B cell (primary cell): ENCODE results near the gene APOBEC3H. TPM values are rescaled to one million over a fixed set of nuclear protein-coding genes. Genes with fewer than 3 reads are reported as not detected.

ENCODE experiments used
- ATAC-seq: fragments of 200-7000 bp; cut with Tn5 transposase; one replicate; pipeline ENCODE4 v1.10.0; 2021; ENCODE audit warnings: low read depth, mild to moderate bottlenecking, moderate number of reproducible peaks, moderate library complexity
- CTCF ChIA-PET: fragments of 350-600 bp; sonication (Branson Sonifier 250); formaldehyde crosslinking; loops from one replicate; lab custom pipeline; 2021; ENCODE audit warnings: antibody characterized with exemption, inconsistent platforms; lab: Charles Lee
- POLR2A ChIA-PET: fragments of 350-600 bp; sonication (Branson Sonifier 250); formaldehyde crosslinking; loops from one replicate; lab custom pipeline; 2021; ENCODE audit warnings: antibody characterized with exemption; lab: Charles Lee
- DNase-seq: peaks from one replicate; pipeline ENCODE4 v3.0.0; 2013
- H2AFZ ChIP-seq: 2 replicates; pipeline ENCODE4 v1.6.1; 2012; ENCODE audit warnings: mild to moderate bottlenecking, low read depth, low read length; ENCODE audit not compliant: insufficient read depth, poor library complexity, severe bottlenecking
- H3K27ac ChIP-seq, 2 donors: 1 replicate in 1 of 2; 2 replicates in 1 of 2; pipeline ENCODE4 v1.5.1; 2012 to 2013; ENCODE audit warnings: low read length in 2 of 2, mild to moderate bottlenecking in 2 of 2, moderate library complexity in 1 of 2
- H3K27me3 ChIP-seq, 4 experiments: fragments of 200-600 bp in 1 of 4; sonication (generic) in 1 of 4; replicated peaks in 1 of 4; 1 replicate in 2 of 4; 2 replicates in 2 of 4; pipeline versions ENCODE4 v1.6.1 to v1.7.0; 2013 to 2016; ENCODE audit warnings: low read length in 3 of 4, mild to moderate bottlenecking in 2 of 4, mixed read lengths in 1 of 4, moderate library complexity in 1 of 4; ENCODE audit not compliant: insufficient read depth in 4 of 4, control insufficient read depth in 3 of 4; ENCODE audit errors: control extremely low read depth in 1 of 4
- H3K36me3 ChIP-seq, 2 experiments: replicated peaks in 1 of 2; 1 replicate in 1 of 2; 2 replicates in 1 of 2; pipeline versions ENCODE4 v1.6.1 to v1.7.1; 2013; ENCODE audit warnings: low read length in 1 of 2; ENCODE audit not compliant: insufficient read depth in 2 of 2, control insufficient read depth in 1 of 2; ENCODE audit errors: control extremely low read depth in 1 of 2, extremely low read depth in 1 of 2
- H3K4me1 ChIP-seq, 2 donors: fragments of 200-600 bp in 1 of 2; sonication (generic) in 1 of 2; 1 replicate in 1 of 2; 2 replicates in 1 of 2; pipeline versions ENCODE4 v1.5.1 to v1.6.1; 2013 to 2017; ENCODE audit warnings: low read length in 2 of 2; ENCODE audit not compliant: control insufficient read depth in 2 of 2, insufficient read depth in 2 of 2
- H3K4me2 ChIP-seq: replicated peaks from 2 replicates; pipeline ENCODE3; 2012; ENCODE audit warnings: mild to moderate bottlenecking, low read depth, low read length; ENCODE audit not compliant: poor library complexity, severe bottlenecking
- H3K4me3 ChIP-seq, 5 experiments: fragments of 200-600 bp in 1 of 5; sonication (generic) in 1 of 5; 1 replicate in 3 of 5; 2 replicates in 2 of 5; pipeline versions ENCODE4 v1.5.1 to v1.7.0; 2011 to 2016; ENCODE audit warnings: low read length in 4 of 5, mild to moderate bottlenecking in 4 of 5, low read depth in 2 of 5, control low read depth in 1 of 5, moderate library complexity in 1 of 5; ENCODE audit not compliant: insufficient read depth in 1 of 5; ENCODE audit errors: control extremely low read depth in 1 of 5, extremely low read depth in 1 of 5
- H3K79me2 ChIP-seq: fragments of 200-600 bp; sonication (generic); one replicate; pipeline ENCODE4 v1.6.0; 2016; ENCODE audit warnings: low read length; ENCODE audit not compliant: control insufficient read depth, insufficient read depth
- H3K9ac ChIP-seq: fragments of 200-600 bp; sonication (generic); 2 replicates; pipeline ENCODE4 v1.6.1; 2017; ENCODE audit warnings: mild to moderate bottlenecking, low read length, moderate library complexity
- H3K9me3 ChIP-seq, 3 donors: one replicate each; pipeline versions ENCODE4 v1.6.1 to v1.7.1; 2013; ENCODE audit warnings: low read length in 2 of 3; ENCODE audit not compliant: control insufficient read depth in 2 of 3, insufficient read depth in 1 of 3; ENCODE audit errors: control extremely low read depth in 1 of 3
- H4K20me1 ChIP-seq: 2 replicates; pipeline ENCODE4 v1.6.0; 2012; ENCODE audit warnings: mild to moderate bottlenecking, low read length; ENCODE audit not compliant: insufficient read depth, control insufficient read depth, poor library complexity, severe bottlenecking
- H3K27ac Mint-ChIP-seq: one replicate; pipeline ENCODE4 v1.8.0; 2021; ENCODE audit warnings: mixed read lengths
- H3K27me3 Mint-ChIP-seq: one replicate; pipeline ENCODE4 v1.8.0; 2021; ENCODE audit warnings: mixed read lengths
- H3K4me1 Mint-ChIP-seq: one replicate; pipeline ENCODE4 v1.8.0; 2021; ENCODE audit warnings: mixed read lengths
- H3K4me3 Mint-ChIP-seq: one replicate; pipeline ENCODE4 v1.8.0; 2021; ENCODE audit warnings: mixed read lengths
- H3K9me3 Mint-ChIP-seq: one replicate; pipeline ENCODE4 v1.8.0; 2022; ENCODE audit warnings: mixed read lengths; ENCODE audit not compliant: insufficient read depth
- EZH2 ChIP-seq: IDR thresholded peaks from 2 replicates; pipeline ENCODE4 v1.6.1; 2012; ENCODE audit warnings: borderline replicate concordance, low read depth, mild to moderate bottlenecking, moderate library complexity, low read length; ENCODE audit not compliant: insufficient read depth, poor library complexity, severe bottlenecking
- WGBS: methylation state at CpG from one replicate; pipeline ENCODE4 v1.1.5; 2013; ENCODE audit warnings: missing lambda C conversion rate; ENCODE audit not compliant: insufficient coverage; 5-methylcytosine and 5-hydroxymethylcytosine counted together
- intact Hi-C: fragments of 100-400 bp; cut with micrococcal nuclease; formaldehyde crosslinking; loops from one replicate; pipeline ENCODE4 v1.10.0; 2022
- polyA plus RNA-seq: library from polyadenylated mRNA; depleted of rRNA; stranded (reverse); fragments of >200 nt; gene quantifications from 2 replicates; pipeline ENCODE4 v1.2.3, GENCODE V29; 2012
- total RNA-seq, 2 donors: library from RNA; stranded (reverse); fragments of 120-200 nt in 1 of 2; gene quantifications; 1 replicate in 1 of 2; 2 replicates in 1 of 2; pipeline versions ENCODE4 v1.2.3 to v1.2.4, GENCODE V29; 2013 to 2022
- TF ChIP-seq, protein P1 (sequence below): fragments of 200-600 bp; IDR thresholded peaks from one replicate; pipeline ENCODE4 v1.8.0; 2022; ENCODE audit warnings: antibody characterized with exemption, mild to moderate bottlenecking

APOBEC3H gene
- total and polyA plus RNA-seq, 2 donors (not counting 1 experiment from before 2014, with no cell fraction given), result 0.59 to 1.4 TPM

DNA sequence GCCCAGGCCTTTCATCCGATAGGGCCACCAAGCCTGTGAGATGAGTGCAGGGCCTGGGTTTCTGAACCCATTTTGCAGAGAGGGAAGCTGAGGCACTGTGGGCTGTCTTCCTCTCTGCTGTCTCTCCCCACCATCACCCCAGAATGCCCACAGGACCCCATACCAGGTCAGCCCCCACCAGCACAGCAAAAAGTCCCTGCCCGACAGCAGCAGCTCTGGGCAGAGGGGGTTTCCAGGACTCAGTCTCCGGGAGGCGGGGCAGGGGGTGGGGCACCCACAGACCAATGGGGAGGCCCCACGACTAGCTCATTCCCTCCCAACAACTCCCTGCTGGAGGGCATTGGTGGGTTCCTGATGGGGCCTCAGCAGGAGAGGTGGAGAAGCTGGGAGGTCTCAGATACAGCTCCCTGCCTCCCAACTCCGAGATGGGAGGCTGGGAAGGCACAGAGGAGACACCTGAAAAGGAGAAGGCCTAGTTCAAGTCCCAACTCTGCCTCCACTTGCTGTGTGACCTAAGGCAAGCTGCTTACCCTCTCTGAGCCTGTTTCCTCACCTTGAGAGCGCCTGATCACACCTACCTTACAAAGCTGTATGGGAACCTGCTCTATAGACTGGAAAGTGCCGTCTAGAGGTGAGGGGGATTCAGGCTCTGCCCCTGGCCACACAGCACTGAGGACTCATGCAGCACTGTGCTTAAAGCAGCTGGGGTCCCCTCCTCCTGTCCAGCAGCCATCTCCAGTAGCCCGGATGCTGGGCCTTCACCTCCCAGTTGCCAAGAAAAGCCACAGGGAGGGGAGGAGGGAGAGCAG is 51.9 kb downstream of the APOBEC3H start:
- H3K4me3 ChIP-seq, result peak overlapping the region in 1 of 5 experiments; percentile 4
- peak; percentile 15 for ATAC-seq
- no peaks in the 10 kb centered on the region for H3K9me3 ChIP-seq
- TF ChIP-seq, protein P1, sequence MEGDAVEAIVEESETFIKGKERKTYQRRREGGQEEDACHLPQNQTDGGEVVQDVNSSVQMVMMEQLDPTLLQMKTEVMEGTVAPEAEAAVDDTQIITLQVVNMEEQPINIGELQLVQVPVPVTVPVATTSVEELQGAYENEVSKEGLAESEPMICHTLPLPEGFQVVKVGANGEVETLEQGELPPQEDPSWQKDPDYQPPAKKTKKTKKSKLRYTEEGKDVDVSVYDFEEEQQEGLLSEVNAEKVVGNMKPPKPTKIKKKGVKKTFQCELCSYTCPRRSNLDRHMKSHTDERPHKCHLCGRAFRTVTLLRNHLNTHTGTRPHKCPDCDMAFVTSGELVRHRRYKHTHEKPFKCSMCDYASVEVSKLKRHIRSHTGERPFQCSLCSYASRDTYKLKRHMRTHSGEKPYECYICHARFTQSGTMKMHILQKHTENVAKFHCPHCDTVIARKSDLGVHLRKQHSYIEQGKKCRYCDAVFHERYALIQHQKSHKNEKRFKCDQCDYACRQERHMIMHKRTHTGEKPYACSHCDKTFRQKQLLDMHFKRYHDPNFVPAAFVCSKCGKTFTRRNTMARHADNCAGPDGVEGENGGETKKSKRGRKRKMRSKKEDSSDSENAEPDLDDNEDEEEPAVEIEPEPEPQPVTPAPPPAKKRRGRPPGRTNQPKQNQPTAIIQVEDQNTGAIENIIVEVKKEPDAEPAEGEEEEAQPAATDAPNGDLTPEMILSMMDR, result no peak
- TF ChIP-seq EZH2, result no peak
- H3K4me1 ChIP-seq, result peaks cover 70 to 79% of the 10 kb centered on the region in 2 donors
- H3K36me3 ChIP-seq, result peaks cover 0 to 22% of the 10 kb centered on the region in 2 experiments
- intact Hi-C loops, result no loop called here
- ChIA-PET CTCF (interaction anchor here (0.8 to 2.1 kb wide), 8 partner anchors 13 to 279 kb away, joined by 3 to 8 read pairs (median 4); partner anchors contain the start of gene CBX6), POLR2A (interaction anchor here (0.6 to 1.9 kb wide), 3 partner anchors 106 to 896 kb away, joined by 3 to 17 read pairs (median 4); partner anchors contain the start of gene RPL3)
- peak overlapping the region; percentile 85 for H3K4me2 ChIP-seq
- Mint-ChIP-seq H3K4me1 (peaks cover 65% of the 10 kb centered on the region), H3K9me3 (no peaks in the 10 kb centered on the region), H3K4me3 (peak overlapping the region; percentile 90), H3K27me3 (peaks cover 6% of the 10 kb centered on the region), H3K27ac (peak overlapping the region; percentile 90)
- peaks cover 15% of the 10 kb centered on the region for H4K20me1 ChIP-seq
- 76% methylated on average over 3 of the region's 9 CpGs for WGBS
- H3K27ac ChIP-seq, result peak overlapping the region; percentile 91 to 97
- peaks cover 85% of the 10 kb centered on the region for H3K79me2 ChIP-seq
- no peak overlapping the region for H2AFZ ChIP-seq
- peak overlapping the region; percentile 50 for H3K9ac ChIP-seq
- DNase-seq, result peak; percentile 87
- peaks cover 0 to 7% (median 5%) of the 10 kb centered on the region in 4 experiments for H3K27me3 ChIP-seq
